ENCODE data around the gene MYOM3.

Gene MYOM3

GRCh38 chr1:24157918-24158481 lies 46.1 kb upstream of the MYOM3 start:
- Histone ChIP-seq H3K27ac (ENCODE audit: low read depth, low read length) (no peak overlapping the region), H3K9me2 (replicated peaks; ENCODE audit: control insufficient read depth, low read length) (no peaks in the 10 kb centered on the region), H3K4me2 (ENCODE audit: low read length) (no peak overlapping the region), H3K79me2 (ENCODE audit: control insufficient read depth, low read length) (peaks cover 28% of the 10 kb centered on the region), H3K9me3 (ENCODE audit: control insufficient read depth, insufficient read depth, low read length) (no peaks in the 10 kb centered on the region), H3K4me1 (ENCODE audit: control insufficient read depth, low read length) (peaks cover 37% of the 10 kb centered on the region), H4K20me1 (ENCODE audit: control insufficient read depth, insufficient read depth, low read depth, low read length) (no peaks in the 10 kb centered on the region), H3K27me3 (ENCODE audit: control insufficient read depth, low read length) (no peaks in the 10 kb centered on the region), H3K36me3 (ENCODE audit: control insufficient read depth, low read length) (peaks cover 87% of the 10 kb centered on the region), H3K4me3 (ENCODE audit: low read length) (no peak overlapping the region), H3F3A (ENCODE audit: control insufficient read depth, insufficient read depth) (peaks cover 24% of the 10 kb centered on the region)
- TF ChIP-seq EZH2phosphoT487 (IDR thresholded peaks at IDR 0.05; ENCODE audit: borderline replicate concordance, low read length) (no peak), CTCF (IDR thresholded peaks at IDR 0.05; ENCODE audit: low read depth, low read length, poor library complexity, severe bottlenecking) (peak; percentile 15)

DNA sequence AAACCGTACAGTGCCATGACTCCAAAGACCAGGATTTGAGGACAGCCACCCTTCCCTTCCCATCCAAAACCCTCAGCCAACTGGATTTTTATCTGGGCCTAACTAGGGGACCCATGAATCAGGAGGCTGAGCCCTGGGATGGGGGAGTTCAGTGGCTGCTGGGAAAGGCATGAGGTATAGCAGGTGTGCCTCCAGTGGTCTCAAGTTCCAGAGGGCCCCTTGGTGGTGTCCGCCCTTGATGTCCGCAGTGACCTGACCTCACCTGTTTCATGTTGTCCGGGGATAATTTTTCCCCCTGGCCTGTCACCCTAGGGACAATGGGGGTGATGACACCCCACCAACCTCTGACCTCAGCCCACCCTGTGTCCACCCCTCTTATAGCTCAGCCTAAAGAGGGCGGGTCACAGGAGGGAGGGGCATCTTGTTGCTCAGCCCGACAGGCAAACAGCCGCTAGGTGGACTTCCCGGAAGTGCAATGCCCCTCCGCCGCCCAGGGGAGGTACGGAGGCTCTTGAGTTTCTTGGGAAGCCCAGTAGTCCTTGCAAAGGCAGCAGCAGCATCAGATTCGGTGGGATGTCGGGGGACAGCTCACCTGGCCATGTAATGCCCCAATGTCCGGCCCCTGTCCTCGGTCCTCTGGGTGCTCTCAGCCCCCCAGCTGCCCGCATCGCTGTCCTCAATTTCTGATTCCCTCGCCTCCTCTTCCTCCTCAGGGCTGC lies 44.8 kb upstream of the MYOM3 start:
- Histone ChIP-seq H3F3A (ENCODE audit: control insufficient read depth, insufficient read depth) (peaks cover 25% of the 10 kb centered on the region), H3K9me3 (ENCODE audit: control insufficient read depth, insufficient read depth, low read length) (no peaks in the 10 kb centered on the region)
- no peak for TF ChIP-seq CTCF (IDR thresholded peaks at IDR 0.05; ENCODE audit: low read depth, low read length, poor library complexity, severe bottlenecking)
- no peak for TF ChIP-seq EZH2phosphoT487 (IDR thresholded peaks at IDR 0.05; ENCODE audit: borderline replicate concordance, low read length)

DNA sequence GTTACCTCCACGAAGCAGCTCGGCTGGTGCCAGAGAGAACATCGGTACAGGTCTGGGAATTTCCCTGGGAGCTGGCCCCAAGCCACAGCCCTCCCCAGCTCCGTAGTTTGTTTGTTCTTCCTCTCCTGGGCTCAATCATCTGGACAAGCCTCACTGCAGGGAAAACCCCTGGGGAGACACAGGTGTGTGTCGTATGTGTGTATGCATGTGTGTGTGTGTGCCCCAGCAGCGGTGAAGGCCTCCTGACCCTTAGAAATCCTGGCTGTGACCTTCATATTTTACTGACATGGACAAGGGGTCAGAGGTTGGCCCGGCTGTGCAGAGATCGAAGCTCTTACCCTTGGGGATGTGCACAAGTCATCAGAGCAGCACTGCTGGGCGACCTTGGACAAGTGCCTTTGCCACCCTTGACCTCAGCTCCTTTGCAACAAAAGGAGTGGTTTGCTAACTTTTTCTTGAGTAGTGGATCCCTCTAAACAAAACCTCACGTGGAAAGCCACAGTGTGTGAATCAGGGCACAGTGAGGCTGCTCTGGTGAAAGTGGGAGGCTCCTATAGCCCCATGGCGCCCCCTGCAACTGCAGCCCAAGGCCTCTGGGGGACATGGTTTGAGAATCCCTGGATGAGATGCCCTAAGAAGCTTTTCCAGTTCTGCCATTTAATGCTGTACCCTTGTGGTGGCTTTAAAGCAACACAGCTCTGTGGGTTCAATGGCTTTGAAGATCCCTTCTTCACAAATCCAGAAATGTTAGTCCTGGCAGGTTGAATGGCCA lies 43.3 kb upstream of the MYOM3 start:
- Histone ChIP-seq H3K36me3 (ENCODE audit: control insufficient read depth, low read length) (peaks cover 62% of the 10 kb centered on the region), H3K27ac (ENCODE audit: low read depth, low read length) (peak overlapping the region; percentile 96), H3K79me2 (ENCODE audit: control insufficient read depth, low read length) (peaks cover 45% of the 10 kb centered on the region), H3F3A (ENCODE audit: control insufficient read depth, insufficient read depth) (peaks cover 22% of the 10 kb centered on the region), H3K27me3 (ENCODE audit: control insufficient read depth, low read length) (no peaks in the 10 kb centered on the region), H3K9me2 (replicated peaks; ENCODE audit: control insufficient read depth, low read length) (no peaks in the 10 kb centered on the region), H3K4me2 (ENCODE audit: low read length) (peak overlapping the region; percentile 98), H4K20me1 (ENCODE audit: control insufficient read depth, insufficient read depth, low read depth, low read length) (no peaks in the 10 kb centered on the region), H3K4me3 (ENCODE audit: low read length) (peak overlapping the region; percentile 75), H3K4me1 (ENCODE audit: control insufficient read depth, low read length) (peaks cover 54% of the 10 kb centered on the region), H3K9me3 (ENCODE audit: control insufficient read depth, insufficient read depth, low read length) (no peaks in the 10 kb centered on the region)
- peak; percentile 81 for TF ChIP-seq CTCF (IDR thresholded peaks at IDR 0.05; ENCODE audit: low read depth, low read length, poor library complexity, severe bottlenecking)
- no peak for TF ChIP-seq EZH2phosphoT487 (IDR thresholded peaks at IDR 0.05; ENCODE audit: borderline replicate concordance, low read length)

More for the DNA sequence above, 44.8 kb upstream of the MYOM3 start:
- peaks cover 77% of the 10 kb centered on the region for H3K36me3 ChIP-seq (ENCODE audit: control insufficient read depth, low read length)
- no peak overlapping the region for H3K4me2 ChIP-seq (ENCODE audit: low read length)
- no peaks in the 10 kb centered on the region for H3K27me3 ChIP-seq (ENCODE audit: control insufficient read depth, low read length)
- no peaks in the 10 kb centered on the region for H4K20me1 ChIP-seq (ENCODE audit: control insufficient read depth, insufficient read depth, low read depth, low read length)
- no peaks in the 10 kb centered on the region for H3K9me2 ChIP-seq (replicated peaks; ENCODE audit: control insufficient read depth, low read length)
- H3K4me3 ChIP-seq (ENCODE audit: low read length): no peak overlapping the region
- H3K4me1 ChIP-seq (ENCODE audit: control insufficient read depth, low read length): peaks cover 46% of the 10 kb centered on the region
- H3K27ac ChIP-seq (ENCODE audit: low read depth, low read length): peak overlapping the region; percentile 3; the same call in 1 of the 2 replicates
- peaks cover 41% of the 10 kb centered on the region for H3K79me2 ChIP-seq (ENCODE audit: control insufficient read depth, low read length)

Data from DOHH2 (cell line).